Sigmoid colon (tissue), 4 donors: ENCODE results near the gene PHAF1.

Experiments used
- EP300 ChIP-seq, 4 donors: sonication (generic); formaldehyde crosslinking; IDR thresholded peaks; one replicate each; pipeline ENCODE4 v1.6.1; 2017; ENCODE audit warnings: antibody characterized with exemption in 4 of 4
- POLR2A ChIP-seq, 2 donors: fragments of 450-650 bp; IDR thresholded peaks; one replicate each; pipeline ENCODE4 v1.6.1; 2016; ENCODE audit warnings: antibody characterized with exemption in 2 of 2, mild to moderate bottlenecking in 2 of 2, moderate library complexity in 2 of 2

DNA sequence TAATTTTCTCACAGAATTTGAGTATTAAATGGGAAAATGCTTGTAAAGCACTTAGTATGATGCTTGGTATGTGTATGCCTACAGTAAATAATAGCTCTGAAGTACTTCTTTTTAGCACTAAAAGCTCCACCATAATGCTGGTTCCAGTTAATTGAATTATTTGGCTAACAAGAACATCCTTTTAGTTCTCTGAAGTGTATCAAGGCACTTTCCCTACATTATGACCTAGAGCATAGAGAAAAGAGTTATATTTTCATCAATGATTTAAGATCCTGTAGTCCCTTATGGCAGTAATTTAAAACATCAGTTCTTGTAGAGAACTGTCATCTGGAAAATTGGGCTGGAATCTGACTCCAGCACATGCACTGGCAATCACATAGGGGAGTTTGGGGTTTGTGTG, 21.9 kb upstream of the PHAF1 start:
- TF ChIP-seq EP300 (IDR thresholded peaks at IDR 0.05) (no peak), POLR2A (IDR thresholded peaks at IDR 0.05) (no peak)
